ENCODE measurements around the gene CCDC148.

- no peak for TF ChIP-seq POLR2A (IDR thresholded peaks at IDR 0.05; ENCODE audit: low read depth, low read length)
- TF ChIP-seq ESRRA (IDR thresholded peaks at IDR 0.05; ENCODE audit: low read length): no peak
- no peak for TF ChIP-seq GABPA (IDR thresholded peaks at IDR 0.05; ENCODE audit: low read depth)
- TF ChIP-seq, protein P1, sequence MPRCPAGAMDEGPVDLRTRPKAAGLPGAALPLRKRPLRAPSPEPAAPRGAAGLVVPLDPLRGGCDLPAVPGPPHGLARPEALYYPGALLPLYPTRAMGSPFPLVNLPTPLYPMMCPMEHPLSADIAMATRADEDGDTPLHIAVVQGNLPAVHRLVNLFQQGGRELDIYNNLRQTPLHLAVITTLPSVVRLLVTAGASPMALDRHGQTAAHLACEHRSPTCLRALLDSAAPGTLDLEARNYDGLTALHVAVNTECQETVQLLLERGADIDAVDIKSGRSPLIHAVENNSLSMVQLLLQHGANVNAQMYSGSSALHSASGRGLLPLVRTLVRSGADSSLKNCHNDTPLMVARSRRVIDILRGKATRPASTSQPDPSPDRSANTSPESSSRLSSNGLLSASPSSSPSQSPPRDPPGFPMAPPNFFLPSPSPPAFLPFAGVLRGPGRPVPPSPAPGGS (IDR thresholded peaks at IDR 0.05; ENCODE audit: borderline replicate concordance, insufficient read depth, low read depth, low read length, poor library complexity, severe bottlenecking): no peak
- no peak for TF ChIP-seq MAX (IDR thresholded peaks at IDR 0.05; ENCODE audit: low read depth, low read length)
- TF ChIP-seq, protein P2, sequence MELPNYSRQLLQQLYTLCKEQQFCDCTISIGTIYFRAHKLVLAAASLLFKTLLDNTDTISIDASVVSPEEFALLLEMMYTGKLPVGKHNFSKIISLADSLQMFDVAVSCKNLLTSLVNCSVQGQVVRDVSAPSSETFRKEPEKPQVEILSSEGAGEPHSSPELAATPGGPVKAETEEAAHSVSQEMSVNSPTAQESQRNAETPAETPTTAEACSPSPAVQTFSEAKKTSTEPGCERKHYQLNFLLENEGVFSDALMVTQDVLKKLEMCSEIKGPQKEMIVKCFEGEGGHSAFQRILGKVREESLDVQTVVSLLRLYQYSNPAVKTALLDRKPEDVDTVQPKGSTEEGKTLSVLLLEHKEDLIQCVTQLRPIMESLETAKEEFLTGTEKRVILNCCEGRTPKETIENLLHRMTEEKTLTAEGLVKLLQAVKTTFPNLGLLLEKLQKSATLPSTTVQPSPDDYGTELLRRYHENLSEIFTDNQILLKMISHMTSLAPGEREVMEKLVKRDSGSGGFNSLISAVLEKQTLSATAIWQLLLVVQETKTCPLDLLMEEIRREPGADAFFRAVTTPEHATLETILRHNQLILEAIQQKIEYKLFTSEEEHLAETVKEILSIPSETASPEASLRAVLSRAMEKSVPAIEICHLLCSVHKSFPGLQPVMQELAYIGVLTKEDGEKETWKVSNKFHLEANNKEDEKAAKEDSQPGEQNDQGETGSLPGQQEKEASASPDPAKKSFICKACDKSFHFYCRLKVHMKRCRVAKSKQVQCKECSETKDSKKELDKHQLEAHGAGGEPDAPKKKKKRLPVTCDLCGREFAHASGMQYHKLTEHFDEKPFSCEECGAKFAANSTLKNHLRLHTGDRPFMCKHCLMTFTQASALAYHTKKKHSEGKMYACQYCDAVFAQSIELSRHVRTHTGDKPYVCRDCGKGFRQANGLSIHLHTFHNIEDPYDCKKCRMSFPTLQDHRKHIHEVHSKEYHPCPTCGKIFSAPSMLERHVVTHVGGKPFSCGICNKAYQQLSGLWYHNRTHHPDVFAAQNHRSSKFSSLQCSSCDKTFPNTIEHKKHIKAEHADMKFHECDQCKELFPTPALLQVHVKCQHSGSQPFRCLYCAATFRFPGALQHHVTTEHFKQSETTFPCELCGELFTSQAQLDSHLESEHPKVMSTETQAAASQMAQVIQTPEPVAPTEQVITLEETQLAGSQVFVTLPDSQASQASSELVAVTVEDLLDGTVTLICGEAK (IDR thresholded peaks at IDR 0.05; ENCODE audit: borderline replicate concordance): no peak
- no peak for TF ChIP-seq POLR2AphosphoS5 (IDR thresholded peaks at IDR 0.05; ENCODE audit: low read length)
Measured at GRCh38 chr2:158315803-158316414, 140.6 kb downstream of the CCDC148 start.
